UCSD-AML1 (cell line): ENCODE results near the gene ELAVL3.

Source experiments
- DNase-seq: peaks from one replicate; lab custom pipeline; 2025; ENCODE audit not compliant: unreplicated experiment; lab: John Stamatoyannopoulos, UW

The ELAVL3 gene

GRCh38 chr19:11480715-11481533, at the start of gene ELAVL3:
ELAVL3 (minus strand) TSS chr19:11481046; CDS start chr19:11480608, 438 bp downstream.
- no peak for DNase-seq

GRCh38 chr19:11530432-11530831, 49.6 kb upstream of the ELAVL3 start:
- peak; percentile 81 for DNase-seq

- DNase-seq: peak; percentile 96
Measured at GRCh38 chr19:11528551-11529341, 47.9 kb upstream of the ELAVL3 start, which contains the start of gene ECSIT. ECSIT (minus strand) TSS chr19:11529134; CDS start chr19:11519170, 9,964 bp downstream.

- no peak for DNase-seq
Measured at GRCh38 chr19:11519138-11519537, 38.3 kb upstream of the ELAVL3 start.

GRCh38 chr19:11513946-11514345, 33.1 kb upstream of the ELAVL3 start:
- DNase-seq: no peak

GRCh38 chr19:11510444-11510843, 29.6 kb upstream of the ELAVL3 start:
- no peak for DNase-seq

GRCh38 chr19:11507370-11508078, 26.7 kb upstream of the ELAVL3 start:
- DNase-seq: no peak

- no peak for DNase-seq
Measured at GRCh38 chr19:11506967-11507366, 26.1 kb upstream of the ELAVL3 start.

GRCh38 chr19:11506101-11506555, 25.3 kb upstream of the ELAVL3 start:
- no peak for DNase-seq

GRCh38 chr19:11505504-11506100, 24.8 kb upstream of the ELAVL3 start, which contains the start of gene ZNF653:
ZNF653 (minus strand) TSS chr19:11505839; CDS start chr19:11505786, 53 bp downstream.
- DNase-seq: peak; percentile 93

GRCh38 chr19:11505032-11505503, 24.2 kb upstream of the ELAVL3 start:
- DNase-seq: peak; percentile 97

GRCh38 chr19:11504502-11505031, 23.7 kb upstream of the ELAVL3 start:
- DNase-seq: no peak

- DNase-seq: no peak
Measured at GRCh38 chr19:11499890-11500420, 19.1 kb upstream of the ELAVL3 start.

- no peak for DNase-seq
Measured at GRCh38 chr19:11499220-11499726, 18.4 kb upstream of the ELAVL3 start.

GRCh38 chr19:11496391-11497163, 15.7 kb upstream of the ELAVL3 start:
- peak; percentile 65 for DNase-seq

- no peak for DNase-seq
Measured at GRCh38 chr19:11495885-11496284, 15.0 kb upstream of the ELAVL3 start.

GRCh38 chr19:11495481-11495880, 14.6 kb upstream of the ELAVL3 start:
- DNase-seq: no peak

- no peak for DNase-seq
Measured at GRCh38 chr19:11494634-11495285, 13.9 kb upstream of the ELAVL3 start.

GRCh38 chr19:11489378-11489777, 8.5 kb upstream of the ELAVL3 start:
- DNase-seq: no peak
